Cardiac fibroblast (primary cell): ENCODE measurements around the gene MSI2.

Source experiments
- DNase-seq, 2 donors: peaks; one replicate each; pipeline versions ENCODE4 v3.0.0 to v3.0.0-alpha.2; 2010; ENCODE audit warnings: low read depth in 2 of 2
- H3K4me3 ChIP-seq, 2 donors: replicated peaks in 1 of 2; 1 replicate in 1 of 2; 2 replicates in 1 of 2; pipeline ENCODE4 v1.5.1; 2011; ENCODE audit warnings: low read depth in 2 of 2, low read length in 2 of 2, mild to moderate bottlenecking in 2 of 2, moderate library complexity in 1 of 2
- TF ChIP-seq, protein P1 (sequence below): IDR thresholded peaks from one replicate; pipeline ENCODE4 v1.5.1; 2011; ENCODE audit warnings: low read depth, mild to moderate bottlenecking, low read length, inconsistent platforms

MSI2 gene

DNA sequence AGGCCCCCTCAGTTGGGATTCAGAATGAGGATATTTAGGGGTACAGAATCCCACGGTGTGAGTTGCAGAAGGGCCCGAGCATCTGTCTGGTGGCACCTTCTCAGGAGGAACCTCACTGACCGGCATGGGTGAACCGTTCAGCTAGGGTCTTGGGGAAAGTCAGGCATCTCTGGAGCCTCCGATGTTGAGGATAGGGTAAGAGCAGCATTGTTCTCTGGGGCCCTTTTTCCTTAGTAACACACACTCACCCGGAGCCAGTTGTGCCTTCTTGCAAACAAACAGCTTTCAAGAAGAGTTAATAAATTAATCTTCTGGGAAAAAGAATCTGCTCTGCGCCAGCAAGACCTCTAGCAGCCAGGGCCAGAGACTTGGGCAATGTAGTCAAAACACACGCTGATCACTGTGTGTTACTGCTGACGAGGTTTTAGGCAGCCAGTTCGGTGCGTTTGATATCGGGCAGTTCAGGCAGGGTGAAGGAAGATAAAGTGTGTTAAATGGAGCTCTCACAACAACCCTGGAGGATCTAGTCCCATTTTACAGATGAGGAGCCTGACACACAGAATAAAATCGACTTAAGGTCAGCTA lies 48.9 kb downstream of the MSI2 start:
- DNase-seq = no peak

DNA sequence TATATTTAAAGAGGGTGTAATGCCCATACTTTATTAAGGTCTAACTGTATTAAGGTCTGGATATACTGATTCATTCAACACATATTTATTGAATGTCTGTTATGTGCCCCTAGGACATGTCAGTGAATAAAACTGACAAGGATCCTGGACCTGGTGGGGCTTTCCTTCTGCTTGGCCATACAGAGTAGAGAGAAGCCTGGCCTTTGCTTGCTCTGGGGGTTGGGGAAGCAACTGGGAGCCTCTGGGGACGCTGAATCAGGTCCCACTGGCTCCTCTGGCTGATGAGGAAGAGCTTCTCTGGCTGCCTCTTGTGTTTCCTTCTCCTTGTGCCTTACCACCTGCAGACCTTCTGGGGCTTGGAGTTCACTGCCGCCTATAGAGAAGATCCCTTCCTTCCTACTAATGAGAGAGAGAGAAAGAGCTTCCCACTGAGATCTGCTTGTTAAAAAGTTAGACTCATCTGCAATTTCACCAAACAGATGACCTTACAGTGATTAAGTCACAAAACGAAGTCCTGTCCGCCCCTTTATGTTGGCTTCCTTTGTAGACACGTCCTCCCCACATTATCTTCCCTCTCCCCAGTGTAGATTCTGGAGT lies 49.7 kb downstream of the MSI2 start:
- TF ChIP-seq, protein P1, sequence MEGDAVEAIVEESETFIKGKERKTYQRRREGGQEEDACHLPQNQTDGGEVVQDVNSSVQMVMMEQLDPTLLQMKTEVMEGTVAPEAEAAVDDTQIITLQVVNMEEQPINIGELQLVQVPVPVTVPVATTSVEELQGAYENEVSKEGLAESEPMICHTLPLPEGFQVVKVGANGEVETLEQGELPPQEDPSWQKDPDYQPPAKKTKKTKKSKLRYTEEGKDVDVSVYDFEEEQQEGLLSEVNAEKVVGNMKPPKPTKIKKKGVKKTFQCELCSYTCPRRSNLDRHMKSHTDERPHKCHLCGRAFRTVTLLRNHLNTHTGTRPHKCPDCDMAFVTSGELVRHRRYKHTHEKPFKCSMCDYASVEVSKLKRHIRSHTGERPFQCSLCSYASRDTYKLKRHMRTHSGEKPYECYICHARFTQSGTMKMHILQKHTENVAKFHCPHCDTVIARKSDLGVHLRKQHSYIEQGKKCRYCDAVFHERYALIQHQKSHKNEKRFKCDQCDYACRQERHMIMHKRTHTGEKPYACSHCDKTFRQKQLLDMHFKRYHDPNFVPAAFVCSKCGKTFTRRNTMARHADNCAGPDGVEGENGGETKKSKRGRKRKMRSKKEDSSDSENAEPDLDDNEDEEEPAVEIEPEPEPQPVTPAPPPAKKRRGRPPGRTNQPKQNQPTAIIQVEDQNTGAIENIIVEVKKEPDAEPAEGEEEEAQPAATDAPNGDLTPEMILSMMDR = no peak
- peak in 1 of 2 donors; percentile 20 for DNase-seq
- H3K4me3 ChIP-seq = no peak overlapping the region

More for the DNA sequence above, 48.9 kb downstream of the MSI2 start:
- TF ChIP-seq, protein P1 = no peak
- no peak overlapping the region for H3K4me3 ChIP-seq

DNA sequence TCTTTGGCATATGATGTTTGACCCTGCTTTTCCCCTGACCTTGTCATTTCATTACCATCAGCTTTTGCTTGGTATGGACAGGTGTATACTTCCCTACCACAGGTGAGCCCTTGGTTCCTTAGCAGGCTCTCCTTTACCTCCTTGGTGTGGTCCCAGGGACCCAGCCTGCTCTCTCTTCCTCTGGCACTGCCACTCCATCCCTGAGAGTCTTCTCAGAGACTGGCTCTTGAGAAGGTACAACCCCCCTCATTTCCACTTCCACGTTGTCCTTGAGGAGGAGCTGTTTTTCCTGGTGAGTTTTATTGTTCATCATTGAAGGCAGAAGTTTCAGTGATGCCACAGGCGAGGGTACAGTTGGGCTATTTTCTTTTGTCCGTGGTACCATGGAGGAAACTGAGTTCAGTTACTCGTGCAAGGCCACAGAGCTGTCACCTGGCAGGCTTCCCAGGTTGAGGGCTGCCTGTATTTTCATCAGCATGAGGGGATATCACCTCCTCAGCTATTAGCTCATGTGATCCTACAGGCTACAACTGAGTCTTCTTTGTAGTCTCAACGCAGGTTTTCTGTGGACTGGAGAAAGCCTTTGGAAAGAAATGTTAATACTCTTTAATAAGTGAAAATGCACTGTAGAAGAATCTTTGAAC lies 52.3 kb downstream of the MSI2 start:
- no peak for DNase-seq
- H3K4me3 ChIP-seq = no peak overlapping the region
- TF ChIP-seq, protein P1 = no peak

DNA sequence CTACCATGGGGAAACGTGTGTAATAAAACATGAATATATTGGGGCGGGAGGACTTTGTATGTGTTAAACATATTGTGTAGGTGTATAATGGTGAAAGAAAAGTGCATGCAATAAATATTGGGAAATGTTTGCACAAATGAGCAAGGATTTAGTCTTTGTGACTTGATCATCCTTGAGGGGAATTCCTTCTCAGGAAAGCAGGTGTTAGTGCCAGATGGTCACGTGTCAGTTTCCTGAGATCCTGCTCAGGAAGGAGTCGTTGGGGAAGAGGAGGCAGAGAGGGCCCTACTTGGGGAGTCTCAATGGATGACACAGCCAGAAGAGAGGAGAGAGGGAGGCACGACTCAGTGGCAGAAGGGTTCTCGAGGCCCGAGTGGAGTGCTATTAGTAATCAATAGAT lies 53.2 kb downstream of the MSI2 start:
- no peak for DNase-seq
- H3K4me3 ChIP-seq = no peak overlapping the region
- TF ChIP-seq, protein P1 = no peak

DNA sequence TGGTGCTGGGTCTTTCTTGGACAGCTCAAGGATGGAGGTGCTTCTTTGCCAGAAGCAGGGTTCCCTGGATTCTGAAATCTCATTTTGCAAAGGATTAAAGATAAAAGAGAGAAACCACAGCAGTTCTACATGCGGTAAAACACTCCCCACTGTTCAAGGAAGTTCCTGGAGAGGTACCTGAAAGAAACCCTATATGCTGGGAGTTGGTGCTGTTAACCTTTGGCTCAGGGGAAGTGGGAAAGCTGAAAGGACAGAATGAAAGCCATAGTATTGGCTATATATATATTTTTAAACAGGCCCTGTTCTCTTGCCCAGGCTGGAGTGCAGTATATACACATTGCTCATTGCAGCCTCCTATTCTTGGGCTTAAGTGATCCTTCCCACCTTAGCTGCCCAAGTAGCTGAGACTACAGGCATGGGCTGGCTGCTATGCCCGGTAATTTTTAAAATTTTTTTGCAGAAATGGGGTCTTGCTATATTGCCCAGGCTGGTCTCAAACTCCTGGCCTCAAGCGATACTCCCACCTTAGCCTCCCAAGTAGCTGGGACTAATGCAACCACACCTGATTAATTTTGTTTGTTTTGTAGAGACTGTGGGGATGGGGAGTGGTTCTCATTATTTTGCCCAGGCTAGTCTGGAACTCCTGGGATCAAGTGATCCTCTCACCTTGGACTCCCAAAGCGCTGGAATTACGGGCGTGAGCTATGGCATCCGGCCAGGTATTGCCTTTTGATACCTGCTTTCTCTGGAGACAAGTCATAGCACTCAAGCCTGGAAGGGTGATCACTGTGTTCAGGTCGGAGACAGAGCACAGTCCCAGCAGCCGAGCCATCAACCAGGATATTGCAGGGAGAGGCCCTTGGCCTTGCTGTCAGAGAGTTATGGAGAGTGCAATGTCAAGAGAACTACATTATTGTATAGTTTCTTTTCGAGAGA lies 55.2 kb downstream of the MSI2 start:
- no peak for DNase-seq
- no peak overlapping the region for H3K4me3 ChIP-seq
- TF ChIP-seq, protein P1 = no peak

DNA sequence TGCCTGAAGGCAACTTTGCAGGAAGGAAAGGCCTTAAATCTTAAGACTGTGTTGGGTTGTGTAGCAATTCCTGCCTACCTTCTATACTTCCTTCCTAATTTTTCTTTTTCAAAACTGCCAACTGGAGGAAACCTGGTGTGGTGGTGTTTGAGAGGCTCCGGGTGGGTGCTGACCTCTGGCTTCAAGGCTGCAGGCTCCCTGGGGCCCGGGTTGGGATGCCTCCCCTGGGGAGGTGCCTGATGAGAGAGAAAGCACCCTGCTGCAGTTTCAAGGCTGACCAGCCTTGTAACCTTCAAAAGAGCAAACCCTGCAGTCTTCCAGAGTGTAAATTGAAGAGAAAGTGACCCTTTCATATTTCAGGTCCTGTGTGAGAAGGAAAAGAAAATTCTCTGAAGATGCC lies 55.9 kb downstream of the MSI2 start:
- DNase-seq = no peak
- TF ChIP-seq, protein P1 = no peak
- H3K4me3 ChIP-seq = no peak overlapping the region
